ENCODE results near the gene EXT2.

DNA sequence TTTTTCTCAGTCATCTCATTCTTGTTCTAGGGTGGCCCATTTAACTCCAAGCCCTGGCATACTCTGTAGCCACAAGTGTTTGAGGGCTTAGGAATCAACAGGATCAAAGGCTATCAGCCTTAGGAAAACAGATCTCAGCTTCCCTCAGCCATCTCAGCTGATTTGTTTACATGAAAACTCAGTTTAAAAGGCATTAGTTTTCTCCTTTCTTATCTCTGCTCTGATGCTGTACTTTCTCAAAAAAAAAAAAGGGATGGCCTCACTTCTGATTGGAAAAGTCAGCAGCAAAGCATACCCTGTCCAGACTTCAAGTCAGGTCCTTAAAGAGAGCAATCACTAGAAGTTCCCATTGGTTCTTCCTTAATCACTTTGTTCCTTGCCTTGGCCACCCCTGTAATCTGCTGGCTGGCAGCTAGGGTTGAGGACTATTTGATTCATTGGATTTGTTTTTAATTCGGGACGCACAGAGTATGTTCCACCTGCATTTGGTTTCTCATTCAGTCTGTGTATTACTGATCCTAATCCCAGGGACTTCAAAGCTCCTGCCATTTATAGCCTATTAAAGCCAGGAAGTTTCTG lies 102.8 kb downstream of the EXT2 start:
- TF ChIP-seq, protein P1, sequence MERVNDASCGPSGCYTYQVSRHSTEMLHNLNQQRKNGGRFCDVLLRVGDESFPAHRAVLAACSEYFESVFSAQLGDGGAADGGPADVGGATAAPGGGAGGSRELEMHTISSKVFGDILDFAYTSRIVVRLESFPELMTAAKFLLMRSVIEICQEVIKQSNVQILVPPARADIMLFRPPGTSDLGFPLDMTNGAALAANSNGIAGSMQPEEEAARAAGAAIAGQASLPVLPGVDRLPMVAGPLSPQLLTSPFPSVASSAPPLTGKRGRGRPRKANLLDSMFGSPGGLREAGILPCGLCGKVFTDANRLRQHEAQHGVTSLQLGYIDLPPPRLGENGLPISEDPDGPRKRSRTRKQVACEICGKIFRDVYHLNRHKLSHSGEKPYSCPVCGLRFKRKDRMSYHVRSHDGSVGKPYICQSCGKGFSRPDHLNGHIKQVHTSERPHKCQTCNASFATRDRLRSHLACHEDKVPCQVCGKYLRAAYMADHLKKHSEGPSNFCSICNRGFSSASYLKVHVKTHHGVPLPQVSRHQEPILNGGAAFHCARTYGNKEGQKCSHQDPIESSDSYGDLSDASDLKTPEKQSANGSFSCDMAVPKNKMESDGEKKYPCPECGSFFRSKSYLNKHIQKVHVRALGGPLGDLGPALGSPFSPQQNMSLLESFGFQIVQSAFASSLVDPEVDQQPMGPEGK (CRISPR knock-in tag; IDR thresholded peaks at IDR 0.05; ENCODE audit: borderline replicate concordance): no peak
- TF ChIP-seq SNAI2 (CRISPR knock-in tag; IDR thresholded peaks at IDR 0.05): no peak
- TF ChIP-seq ZFP3 (CRISPR knock-in tag; IDR thresholded peaks at IDR 0.05): no peak
- TF ChIP-seq, protein P2, sequence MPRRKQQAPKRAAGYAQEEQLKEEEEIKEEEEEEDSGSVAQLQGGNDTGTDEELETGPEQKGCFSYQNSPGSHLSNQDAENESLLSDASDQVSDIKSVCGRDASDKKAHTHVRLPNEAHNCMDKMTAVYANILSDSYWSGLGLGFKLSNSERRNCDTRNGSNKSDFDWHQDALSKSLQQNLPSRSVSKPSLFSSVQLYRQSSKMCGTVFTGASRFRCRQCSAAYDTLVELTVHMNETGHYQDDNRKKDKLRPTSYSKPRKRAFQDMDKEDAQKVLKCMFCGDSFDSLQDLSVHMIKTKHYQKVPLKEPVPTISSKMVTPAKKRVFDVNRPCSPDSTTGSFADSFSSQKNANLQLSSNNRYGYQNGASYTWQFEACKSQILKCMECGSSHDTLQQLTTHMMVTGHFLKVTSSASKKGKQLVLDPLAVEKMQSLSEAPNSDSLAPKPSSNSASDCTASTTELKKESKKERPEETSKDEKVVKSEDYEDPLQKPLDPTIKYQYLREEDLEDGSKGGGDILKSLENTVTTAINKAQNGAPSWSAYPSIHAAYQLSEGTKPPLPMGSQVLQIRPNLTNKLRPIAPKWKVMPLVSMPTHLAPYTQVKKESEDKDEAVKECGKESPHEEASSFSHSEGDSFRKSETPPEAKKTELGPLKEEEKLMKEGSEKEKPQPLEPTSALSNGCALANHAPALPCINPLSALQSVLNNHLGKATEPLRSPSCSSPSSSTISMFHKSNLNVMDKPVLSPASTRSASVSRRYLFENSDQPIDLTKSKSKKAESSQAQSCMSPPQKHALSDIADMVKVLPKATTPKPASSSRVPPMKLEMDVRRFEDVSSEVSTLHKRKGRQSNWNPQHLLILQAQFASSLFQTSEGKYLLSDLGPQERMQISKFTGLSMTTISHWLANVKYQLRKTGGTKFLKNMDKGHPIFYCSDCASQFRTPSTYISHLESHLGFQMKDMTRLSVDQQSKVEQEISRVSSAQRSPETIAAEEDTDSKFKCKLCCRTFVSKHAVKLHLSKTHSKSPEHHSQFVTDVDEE (CRISPR knock-in tag; IDR thresholded peaks at IDR 0.05): no peak
- TF ChIP-seq CSDC2 (CRISPR knock-in tag; IDR thresholded peaks at IDR 0.05): no peak
- TF ChIP-seq TCF4 (CRISPR knock-in tag; IDR thresholded peaks at IDR 0.05; ENCODE audit: borderline replicate concordance): no peak
- TF ChIP-seq, protein P3, sequence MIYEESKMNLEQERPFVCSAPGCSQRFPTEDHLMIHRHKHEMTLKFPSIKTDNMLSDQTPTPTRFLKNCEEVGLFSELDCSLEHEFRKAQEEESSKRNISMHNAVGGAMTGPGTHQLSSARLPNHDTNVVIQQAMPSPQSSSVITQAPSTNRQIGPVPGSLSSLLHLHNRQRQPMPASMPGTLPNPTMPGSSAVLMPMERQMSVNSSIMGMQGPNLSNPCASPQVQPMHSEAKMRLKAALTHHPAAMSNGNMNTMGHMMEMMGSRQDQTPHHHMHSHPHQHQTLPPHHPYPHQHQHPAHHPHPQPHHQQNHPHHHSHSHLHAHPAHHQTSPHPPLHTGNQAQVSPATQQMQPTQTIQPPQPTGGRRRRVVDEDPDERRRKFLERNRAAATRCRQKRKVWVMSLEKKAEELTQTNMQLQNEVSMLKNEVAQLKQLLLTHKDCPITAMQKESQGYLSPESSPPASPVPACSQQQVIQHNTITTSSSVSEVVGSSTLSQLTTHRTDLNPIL (CRISPR knock-in tag; IDR thresholded peaks at IDR 0.05; ENCODE audit: low read depth): no peak
- TF ChIP-seq ZC3H10 (CRISPR knock-in tag; IDR thresholded peaks at IDR 0.05): no peak
- TF ChIP-seq ISL1 (CRISPR knock-in tag; IDR thresholded peaks at IDR 0.05): no peak
- no peak for TF ChIP-seq GLIS3 (CRISPR knock-in tag; IDR thresholded peaks at IDR 0.05)
- TF ChIP-seq ESRRG (CRISPR knock-in tag; IDR thresholded peaks at IDR 0.05): no peak
- no peak for TF ChIP-seq TOX (CRISPR knock-in tag; IDR thresholded peaks at IDR 0.05; ENCODE audit: borderline replicate concordance)
